Calu3 (cell line): ENCODE measurements around the gene ORM1. TPM values are rescaled to one million over a fixed set of nuclear protein-coding genes. Genes with fewer than 3 reads are reported as not detected.

Experiments
- BruUV-seq: library from RNA; stranded (reverse); fragments of 400-500 nt; replicated peaks from 2 replicates; lab custom pipeline; 2021; lab: Mats Ljungman, UMichigan
- CTCF ChIA-PET: fragments of 300-600 bp; sonication (Branson Sonifier 250); formaldehyde crosslinking; loops from one replicate; lab custom pipeline; 2022; ENCODE audit warnings: antibody characterized with exemption; lab: Charles Lee
- DNase-seq: peaks from one replicate; pipeline ENCODE4 v3.0.0; 2022
- H3K27ac Mint-ChIP-seq: one replicate; pipeline ENCODE4 v1.8.0; 2022; ENCODE audit warnings: mixed read lengths; ENCODE audit not compliant: unreplicated experiment
- H3K27me3 Mint-ChIP-seq: one replicate; pipeline ENCODE4 v1.8.0; 2022; ENCODE audit warnings: mixed read lengths; ENCODE audit not compliant: unreplicated experiment
- H3K36me3 Mint-ChIP-seq: one replicate; pipeline ENCODE4 v1.8.0; 2022; ENCODE audit warnings: mild to moderate bottlenecking, moderate library complexity, mixed read lengths; ENCODE audit not compliant: insufficient read depth, unreplicated experiment
- H3K4me1 Mint-ChIP-seq: one replicate; pipeline ENCODE4 v1.8.0; 2022; ENCODE audit warnings: mild to moderate bottlenecking, low read depth, mixed read lengths; ENCODE audit not compliant: unreplicated experiment
- H3K4me3 Mint-ChIP-seq: one replicate; pipeline ENCODE4 v1.8.0; 2022; ENCODE audit warnings: mild to moderate bottlenecking, low read depth, moderate library complexity, mixed read lengths; ENCODE audit not compliant: unreplicated experiment
- H3K9me3 Mint-ChIP-seq: one replicate; pipeline ENCODE4 v1.8.0; 2022; ENCODE audit warnings: low read depth, mixed read lengths; ENCODE audit not compliant: unreplicated experiment
- intact Hi-C: fragments of 100-400 bp; cut with micrococcal nuclease; formaldehyde crosslinking; loops from one replicate; pipeline ENCODE4 v1.10.0; 2022; ENCODE audit not compliant: unreplicated experiment
- total RNA-seq: library from RNA; stranded (reverse); gene quantifications from 2 replicates; pipeline ENCODE4 v1.2.3, GENCODE V29; 2022
- TF ChIP-seq, protein P1 (sequence below): fragments of 200-600 bp; IDR thresholded peaks from one replicate; pipeline ENCODE4 v1.8.0; 2022; ENCODE audit warnings: antibody characterized with exemption; ENCODE audit not compliant: unreplicated experiment

Gene ORM1
- total RNA-seq, 1 experiment from 2014 or later, result not detected

DNA sequence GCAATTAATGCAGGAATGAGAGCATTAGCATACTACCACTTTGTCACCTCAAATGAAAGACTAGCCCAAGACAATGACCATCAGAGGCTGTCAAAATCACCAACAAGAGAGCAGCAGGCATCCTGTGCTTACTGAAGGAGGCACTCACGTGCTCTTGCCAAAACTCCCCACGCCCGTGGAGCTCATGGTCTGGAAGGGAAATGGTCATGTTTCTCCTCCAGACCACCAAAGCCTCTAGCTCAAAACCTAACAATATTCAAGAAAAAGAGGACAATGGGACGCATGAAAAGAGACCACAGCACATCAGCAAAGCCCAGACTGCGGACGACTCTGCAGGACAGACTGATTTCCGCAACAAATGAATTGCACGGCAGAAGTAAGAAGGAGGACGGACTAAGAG lies 52.0 kb downstream of the ORM1 start:
- Mint-ChIP-seq H3K36me3 (no peaks in the 10 kb centered on the region), H3K27me3 (no peaks in the 10 kb centered on the region), H3K27ac (no peak overlapping the region), H3K4me3 (no peak overlapping the region), H3K4me1 (no peaks in the 10 kb centered on the region), H3K9me3 (no peaks in the 10 kb centered on the region)
- CTCF ChIA-PET, result no interaction called here
- DNase-seq, result no peak
- TF ChIP-seq, protein P1, sequence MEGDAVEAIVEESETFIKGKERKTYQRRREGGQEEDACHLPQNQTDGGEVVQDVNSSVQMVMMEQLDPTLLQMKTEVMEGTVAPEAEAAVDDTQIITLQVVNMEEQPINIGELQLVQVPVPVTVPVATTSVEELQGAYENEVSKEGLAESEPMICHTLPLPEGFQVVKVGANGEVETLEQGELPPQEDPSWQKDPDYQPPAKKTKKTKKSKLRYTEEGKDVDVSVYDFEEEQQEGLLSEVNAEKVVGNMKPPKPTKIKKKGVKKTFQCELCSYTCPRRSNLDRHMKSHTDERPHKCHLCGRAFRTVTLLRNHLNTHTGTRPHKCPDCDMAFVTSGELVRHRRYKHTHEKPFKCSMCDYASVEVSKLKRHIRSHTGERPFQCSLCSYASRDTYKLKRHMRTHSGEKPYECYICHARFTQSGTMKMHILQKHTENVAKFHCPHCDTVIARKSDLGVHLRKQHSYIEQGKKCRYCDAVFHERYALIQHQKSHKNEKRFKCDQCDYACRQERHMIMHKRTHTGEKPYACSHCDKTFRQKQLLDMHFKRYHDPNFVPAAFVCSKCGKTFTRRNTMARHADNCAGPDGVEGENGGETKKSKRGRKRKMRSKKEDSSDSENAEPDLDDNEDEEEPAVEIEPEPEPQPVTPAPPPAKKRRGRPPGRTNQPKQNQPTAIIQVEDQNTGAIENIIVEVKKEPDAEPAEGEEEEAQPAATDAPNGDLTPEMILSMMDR, result no peak
- intact Hi-C loops, result no loop called here
- BruUV-seq, result no TSS peak

DNA sequence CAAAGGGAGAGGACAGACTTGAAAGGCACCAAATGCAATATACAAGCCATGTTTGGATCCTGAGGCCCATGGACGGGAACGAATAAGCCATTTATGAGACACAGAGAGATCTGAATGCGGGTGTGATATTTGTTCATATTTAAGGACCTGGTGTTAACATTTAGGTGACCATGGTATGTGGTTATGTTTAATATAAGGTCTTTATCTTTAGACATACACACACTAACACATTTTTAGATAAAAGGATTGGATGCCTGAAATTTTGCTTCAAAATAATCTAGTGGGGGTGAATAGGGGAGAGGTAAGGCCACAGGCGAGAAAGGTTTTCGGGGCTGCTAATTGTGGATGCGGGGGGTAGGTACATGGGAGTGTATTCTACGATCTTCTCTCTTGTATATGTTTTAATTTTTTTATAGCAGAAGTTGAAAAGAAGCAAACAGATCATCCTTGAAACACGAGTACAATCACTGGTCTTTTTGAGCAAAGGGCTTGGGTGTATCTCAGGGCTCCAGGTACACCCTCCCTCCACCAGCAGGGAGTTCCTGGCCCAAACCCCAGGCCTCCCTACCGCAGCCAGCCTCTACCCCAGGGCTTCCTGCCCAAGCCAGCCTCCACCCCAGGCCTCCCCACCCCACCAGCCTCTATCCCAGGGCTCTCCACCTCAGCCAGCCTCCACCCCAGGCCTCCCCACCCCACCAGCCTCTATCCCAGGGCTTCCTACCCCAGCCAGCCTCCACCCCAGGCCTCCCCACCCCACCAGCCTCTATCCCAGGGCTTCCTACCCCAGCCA lies 52.7 kb downstream of the ORM1 start:
- TF ChIP-seq, protein P1, result no peak
- Mint-ChIP-seq H3K27ac (no peak overlapping the region), H3K27me3 (no peaks in the 10 kb centered on the region), H3K9me3 (no peaks in the 10 kb centered on the region), H3K4me1 (no peaks in the 10 kb centered on the region), H3K4me3 (no peak overlapping the region), H3K36me3 (no peaks in the 10 kb centered on the region)
- CTCF ChIA-PET, result no interaction called here
- intact Hi-C loops, result no loop called here
- BruUV-seq, result no TSS peak
- no peak for DNase-seq

Other genes starting within 250 kb of the ORM1 start
- gene AMBP, start 244.8 kb upstream of the ORM1 start, total RNA-seq, result 2.7 and 3.9 TPM in 2 replicates
- gene KIF12, start 223.8 kb upstream of the ORM1 start, total RNA-seq, result 52.3 and 54.0 TPM in 2 replicates
- gene COL27A1, start 167.6 kb upstream of the ORM1 start, total RNA-seq, result 20.1 and 21.4 TPM in 2 replicates
- not detected in 2 replicates for gene ORM2, start 6.8 kb downstream of the ORM1 start, total RNA-seq
- gene AKNA, start 64.9 kb downstream of the ORM1 start, total RNA-seq, result 3.9 and 5.8 TPM in 2 replicates
- gene WHRN, start 182.4 kb downstream of the ORM1 start, total RNA-seq, result 3.6 and 4.9 TPM in 2 replicates